ENCODE results near the gene C6orf136.

DNA sequence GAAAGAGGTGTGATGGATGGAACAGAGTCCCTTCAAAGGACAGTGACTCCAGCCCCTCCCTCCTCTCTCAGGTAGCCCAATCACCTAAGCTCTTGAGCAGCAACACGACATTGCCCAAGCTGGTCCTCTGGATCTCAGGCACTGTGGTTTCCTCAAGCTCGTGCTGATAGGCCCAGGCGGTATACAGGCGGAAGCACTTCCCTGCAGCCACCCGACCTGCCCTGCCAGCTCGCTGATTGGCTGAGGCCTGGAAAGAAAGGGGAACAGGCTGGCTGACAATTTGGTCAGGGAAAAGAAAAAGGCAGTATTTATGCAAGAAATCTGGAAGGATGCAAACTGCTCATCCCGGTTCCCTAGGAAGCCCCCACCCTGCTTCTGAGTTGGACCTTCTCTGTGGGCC is 9.6 kb downstream of the C6orf136 start:
- TF ChIP-seq CTCF (IDR thresholded peaks at IDR 0.05) (no peak), POLR2A (IDR thresholded peaks at IDR 0.05) (no peak)

Measured in vagina (tissue), 2 donors.